Measurements from ENCODE around the gene DCTD.

DCTD gene

GRCh38 chr4:182932651-182933050, 15.5 kb upstream of the DCTD start:
- Histone ChIP-seq H3K14ac (ENCODE audit: low read length) (no peak overlapping the region), H3K27me3 (ENCODE audit: control insufficient read depth in 3 of 3, insufficient read depth in 3 of 3, low read depth in 1 of 3, low read length in 3 of 3) (no peaks in the 10 kb centered on the region), H2AFZ (ENCODE audit: low read length) (no peak overlapping the region), H3K4me1 (ENCODE audit: control insufficient read depth in 2 of 2, insufficient read depth in 1 of 2, low read depth in 1 of 2, low read length in 2 of 2) (no peaks in the 10 kb centered on the region), H2BK15ac (ENCODE audit: low read length) (no peak overlapping the region), H3K9me3 (replicated peaks in 1 of 2; ENCODE audit: control insufficient read depth in 2 of 2, insufficient read depth in 1 of 2, low read depth in 1 of 2, low read length in 2 of 2) (no peaks in the 10 kb centered on the region), H3K79me1 (ENCODE audit: low read depth, low read length) (no peaks in the 10 kb centered on the region), H2BK12ac (ENCODE audit: low read length) (no peak overlapping the region), H2BK120ac (ENCODE audit: low read depth, low read length) (no peak overlapping the region), H4K8ac (ENCODE audit: low read depth, low read length) (no peak overlapping the region), H2BK5ac (ENCODE audit: low read length) (no peak overlapping the region), H3K23ac (ENCODE audit: low read depth, low read length, poor library complexity) (no peak overlapping the region), H3K9ac (ENCODE audit: low read depth, low read length, poor library complexity) (no peak overlapping the region), H3K4me3 (ENCODE audit: low read length in 2 of 2) (no peak overlapping the region), H3K18ac (ENCODE audit: low read length) (no peak overlapping the region), H3K36me3 (replicated peaks in 1 of 2; ENCODE audit: control insufficient read depth in 2 of 2, insufficient read depth in 2 of 2, low read length in 2 of 2) (no peaks in the 10 kb centered on the region), H4K91ac (ENCODE audit: low read depth, low read length, poor library complexity) (no peak overlapping the region), H3K27ac (replicated peaks; ENCODE audit: low read length) (no peak overlapping the region), H2AK5ac (ENCODE audit: low read depth, low read length) (no peak overlapping the region), H3K4me2 (ENCODE audit: insufficient read depth, low read length, poor library complexity, severe bottlenecking) (no peak overlapping the region), H3K4ac (ENCODE audit: low read length) (no peak overlapping the region)
- WGBS, 2 donors (ENCODE audit: extremely low coverage in 2 of 2, insufficient read length in 2 of 2, insufficient replicate concordance in 1 of 2), result no CpG with 5 or more reads among the region's 5 CpGs
- no peak for DNase-seq (ENCODE audit: low spot score)

- H2BK5ac ChIP-seq (ENCODE audit: low read length), result no peak overlapping the region
- H2AFZ ChIP-seq (ENCODE audit: low read length), result no peak overlapping the region
- H2AK5ac ChIP-seq (ENCODE audit: low read depth, low read length), result no peak overlapping the region
- H3K36me3 ChIP-seq (replicated peaks in 1 of 2; ENCODE audit: control insufficient read depth in 2 of 2, insufficient read depth in 2 of 2, low read length in 2 of 2), result no peaks in the 10 kb centered on the region
- H3K79me1 ChIP-seq (ENCODE audit: low read depth, low read length), result no peaks in the 10 kb centered on the region
- no peak overlapping the region for H4K91ac ChIP-seq (ENCODE audit: low read depth, low read length, poor library complexity)
- no peaks in the 10 kb centered on the region for H3K27me3 ChIP-seq (ENCODE audit: control insufficient read depth in 3 of 3, insufficient read depth in 3 of 3, low read depth in 1 of 3, low read length in 3 of 3)
- no peak overlapping the region for H2BK12ac ChIP-seq (ENCODE audit: low read length)
- no peak overlapping the region for H2BK120ac ChIP-seq (ENCODE audit: low read depth, low read length)
- no peak overlapping the region for H3K23ac ChIP-seq (ENCODE audit: low read depth, low read length, poor library complexity)
- DNase-seq (ENCODE audit: low spot score), result no peak
- H3K14ac ChIP-seq (ENCODE audit: low read length), result no peak overlapping the region
- H3K4me3 ChIP-seq (ENCODE audit: low read length in 2 of 2), result no peak overlapping the region
- H3K4ac ChIP-seq (ENCODE audit: low read length), result no peak overlapping the region
- WGBS, 2 donors (ENCODE audit: extremely low coverage in 2 of 2, insufficient read length in 2 of 2, insufficient replicate concordance in 1 of 2), result no CpG with 5 or more reads among the region's 5 CpGs
- H4K8ac ChIP-seq (ENCODE audit: low read depth, low read length), result no peak overlapping the region
- H3K4me2 ChIP-seq (ENCODE audit: insufficient read depth, low read length, poor library complexity, severe bottlenecking), result no peak overlapping the region
- no peak overlapping the region for H2BK15ac ChIP-seq (ENCODE audit: low read length)
- no peaks in the 10 kb centered on the region for H3K9me3 ChIP-seq (replicated peaks in 1 of 2; ENCODE audit: control insufficient read depth in 2 of 2, insufficient read depth in 1 of 2, low read depth in 1 of 2, low read length in 2 of 2)
- no peaks in the 10 kb centered on the region for H3K4me1 ChIP-seq (ENCODE audit: control insufficient read depth in 2 of 2, insufficient read depth in 1 of 2, low read depth in 1 of 2, low read length in 2 of 2)
- no peak overlapping the region for H3K27ac ChIP-seq (replicated peaks; ENCODE audit: low read length)
- H3K18ac ChIP-seq (ENCODE audit: low read length), result no peak overlapping the region
- no peak overlapping the region for H3K9ac ChIP-seq (ENCODE audit: low read depth, low read length, poor library complexity)
Measured at GRCh38 chr4:182931691-182932345, 14.6 kb upstream of the DCTD start.

DNA sequence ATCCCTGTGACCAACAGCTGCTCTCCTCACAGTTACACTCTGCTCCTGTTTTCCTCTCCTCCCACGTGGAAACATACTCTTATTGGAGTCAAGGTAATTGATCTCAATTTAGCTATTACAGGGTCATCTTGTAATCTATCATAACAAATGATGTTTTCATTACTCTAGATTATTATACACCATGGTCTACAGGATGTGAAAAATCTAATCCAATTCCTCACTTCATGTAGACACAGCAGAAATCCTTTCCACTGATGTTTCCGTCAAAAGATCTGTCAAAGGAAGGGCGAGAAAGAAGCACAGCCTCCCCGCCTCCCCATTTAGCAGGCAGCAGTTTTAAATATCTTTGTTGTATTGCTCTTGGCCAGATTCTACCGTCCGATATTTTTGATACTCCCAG, 13.7 kb upstream of the DCTD start:
- H3K9ac ChIP-seq (ENCODE audit: low read depth, low read length, poor library complexity), result no peak overlapping the region
- no peak for DNase-seq (ENCODE audit: low spot score)
- no peak overlapping the region for H2BK12ac ChIP-seq (ENCODE audit: low read length)
- no peak overlapping the region for H4K91ac ChIP-seq (ENCODE audit: low read depth, low read length, poor library complexity)
- no peak overlapping the region for H2BK5ac ChIP-seq (ENCODE audit: low read length)
- H3K9me3 ChIP-seq (replicated peaks in 1 of 2; ENCODE audit: control insufficient read depth in 2 of 2, insufficient read depth in 1 of 2, low read depth in 1 of 2, low read length in 2 of 2), result no peaks in the 10 kb centered on the region
- H3K18ac ChIP-seq (ENCODE audit: low read length), result no peak overlapping the region
- H3K27me3 ChIP-seq (ENCODE audit: control insufficient read depth in 3 of 3, insufficient read depth in 3 of 3, low read depth in 1 of 3, low read length in 3 of 3), result no peaks in the 10 kb centered on the region
- H3K79me1 ChIP-seq (ENCODE audit: low read depth, low read length), result no peaks in the 10 kb centered on the region
- H2BK15ac ChIP-seq (ENCODE audit: low read length), result no peak overlapping the region
- H3K4ac ChIP-seq (ENCODE audit: low read length), result no peak overlapping the region
- no peak overlapping the region for H3K4me2 ChIP-seq (ENCODE audit: insufficient read depth, low read length, poor library complexity, severe bottlenecking)
- no peak overlapping the region for H3K14ac ChIP-seq (ENCODE audit: low read length)
- H2AK5ac ChIP-seq (ENCODE audit: low read depth, low read length), result no peak overlapping the region
- H3K4me1 ChIP-seq (ENCODE audit: control insufficient read depth in 2 of 2, insufficient read depth in 1 of 2, low read depth in 1 of 2, low read length in 2 of 2), result no peaks in the 10 kb centered on the region
- no peak overlapping the region for H4K8ac ChIP-seq (ENCODE audit: low read depth, low read length)
- H3K27ac ChIP-seq (replicated peaks; ENCODE audit: low read length), result no peak overlapping the region
- H3K23ac ChIP-seq (ENCODE audit: low read depth, low read length, poor library complexity), result no peak overlapping the region
- no CpG with 5 or more reads among the region's 6 CpGs for WGBS, 2 donors (ENCODE audit: extremely low coverage in 2 of 2, insufficient read length in 2 of 2, insufficient replicate concordance in 1 of 2)
- H3K36me3 ChIP-seq (replicated peaks in 1 of 2; ENCODE audit: control insufficient read depth in 2 of 2, insufficient read depth in 2 of 2, low read length in 2 of 2), result no peaks in the 10 kb centered on the region
- H2AFZ ChIP-seq (ENCODE audit: low read length), result no peak overlapping the region
- H3K4me3 ChIP-seq (ENCODE audit: low read length in 2 of 2), result no peak overlapping the region
- H2BK120ac ChIP-seq (ENCODE audit: low read depth, low read length), result no peak overlapping the region

GRCh38 chr4:182929296-182929695, 12.1 kb upstream of the DCTD start:
- H3K4me1 ChIP-seq (ENCODE audit: control insufficient read depth in 2 of 2, insufficient read depth in 1 of 2, low read depth in 1 of 2, low read length in 2 of 2), result no peaks in the 10 kb centered on the region
- DNase-seq (ENCODE audit: low spot score), result no peak
- no peak overlapping the region for H4K91ac ChIP-seq (ENCODE audit: low read depth, low read length, poor library complexity)
- no peaks in the 10 kb centered on the region for H3K36me3 ChIP-seq (replicated peaks in 1 of 2; ENCODE audit: control insufficient read depth in 2 of 2, insufficient read depth in 2 of 2, low read length in 2 of 2)
- WGBS, 2 donors (ENCODE audit: extremely low coverage in 2 of 2, insufficient read length in 2 of 2, insufficient replicate concordance in 1 of 2), result no CpG with 5 or more reads among the region's 3 CpGs
- no peak overlapping the region for H3K4me2 ChIP-seq (ENCODE audit: insufficient read depth, low read length, poor library complexity, severe bottlenecking)
- H2BK15ac ChIP-seq (ENCODE audit: low read length), result no peak overlapping the region
- H3K14ac ChIP-seq (ENCODE audit: low read length), result no peak overlapping the region
- H3K9ac ChIP-seq (ENCODE audit: low read depth, low read length, poor library complexity), result no peak overlapping the region
- H3K79me1 ChIP-seq (ENCODE audit: low read depth, low read length), result no peaks in the 10 kb centered on the region
- H3K9me3 ChIP-seq (replicated peaks in 1 of 2; ENCODE audit: control insufficient read depth in 2 of 2, insufficient read depth in 1 of 2, low read depth in 1 of 2, low read length in 2 of 2), result no peaks in the 10 kb centered on the region
- H3K23ac ChIP-seq (ENCODE audit: low read depth, low read length, poor library complexity), result no peak overlapping the region
- no peak overlapping the region for H2AK5ac ChIP-seq (ENCODE audit: low read depth, low read length)
- no peak overlapping the region for H3K27ac ChIP-seq (replicated peaks; ENCODE audit: low read length)
- no peak overlapping the region for H2BK12ac ChIP-seq (ENCODE audit: low read length)
- H2AFZ ChIP-seq (ENCODE audit: low read length), result no peak overlapping the region
- no peak overlapping the region for H2BK120ac ChIP-seq (ENCODE audit: low read depth, low read length)
- no peak overlapping the region for H3K18ac ChIP-seq (ENCODE audit: low read length)
- H4K8ac ChIP-seq (ENCODE audit: low read depth, low read length), result no peak overlapping the region
- H3K4me3 ChIP-seq (ENCODE audit: low read length in 2 of 2), result no peak overlapping the region
- H3K27me3 ChIP-seq (ENCODE audit: control insufficient read depth in 3 of 3, insufficient read depth in 3 of 3, low read depth in 1 of 3, low read length in 3 of 3), result no peaks in the 10 kb centered on the region
- no peak overlapping the region for H2BK5ac ChIP-seq (ENCODE audit: low read length)
- H3K4ac ChIP-seq (ENCODE audit: low read length), result no peak overlapping the region

All from neuronal stem cell (in vitro differentiated cells).